Measurements from ENCODE around the gene KANSL1L. TPM values are rescaled to one million over a fixed set of nuclear protein-coding genes. Genes with fewer than 3 reads are reported as not detected.

KANSL1L gene
- total RNA-seq, 4 donors from 2014 or later: 18.0 to 48.7 (median 25.6) TPM

GRCh38 chr2:210197720-210198119 is 26.5 kb upstream of the KANSL1L start:
- no peak for TF ChIP-seq POLR2A (IDR thresholded peaks at IDR 0.05)
- no peak for TF ChIP-seq POLR2AphosphoS5 (IDR thresholded peaks at IDR 0.05)
- TF ChIP-seq CTCF (IDR thresholded peaks at IDR 0.05): no peak
- no peak for TF ChIP-seq EP300 (IDR thresholded peaks at IDR 0.05)
- WGBS: 87% methylated on average over 2 of the region's 2 CpGs
- DNase-seq (ENCODE audit: low spot score in 2 of 2): no peak

DNA sequence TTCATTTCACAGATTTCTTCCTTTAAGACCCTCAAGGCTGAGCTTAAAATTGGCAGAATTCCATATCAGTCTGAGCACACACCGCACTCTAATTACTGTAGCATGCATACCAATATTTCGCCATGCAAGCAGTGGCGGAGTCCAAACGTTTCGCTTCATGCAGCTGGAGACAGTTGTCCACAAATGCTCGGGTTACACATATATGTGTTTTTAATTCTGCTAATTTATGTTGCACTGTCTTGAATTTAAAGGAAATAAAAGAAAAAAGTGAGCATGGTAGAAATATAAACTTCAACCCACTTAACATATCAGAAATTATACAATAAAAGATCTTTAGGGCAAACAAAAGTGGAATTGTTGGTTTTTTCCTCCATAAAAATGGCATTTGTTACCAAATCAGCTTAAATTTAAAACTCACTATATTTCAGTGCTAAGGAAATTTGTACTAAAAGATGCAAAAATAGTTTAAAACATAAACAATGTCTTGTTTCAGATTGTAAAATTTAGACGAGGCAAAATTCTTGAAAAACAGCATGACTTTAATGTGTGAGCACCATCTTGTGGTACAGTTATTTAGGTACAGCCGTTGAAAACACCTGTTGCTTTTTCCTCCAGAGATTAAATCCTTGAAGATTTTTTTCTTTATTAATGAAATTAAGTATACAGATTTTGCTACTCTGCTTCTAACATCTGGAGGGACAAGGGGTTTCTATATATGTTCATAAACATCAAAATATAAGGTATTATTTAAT is 24.1 kb upstream of the KANSL1L start:
- Histone ChIP-seq H3K27ac (no peak overlapping the region), H3K27me3 (no peaks in the 10 kb centered on the region), H3K4me1 (peaks cover 4% of the 10 kb centered on the region), H3K9me3 (no peaks in the 10 kb centered on the region), H3K4me3 (peak overlapping the region; percentile 1), H3K36me3 (no peaks in the 10 kb centered on the region)
- 30% methylated on average over 8 of the region's 8 CpGs for WGBS
- TF ChIP-seq CTCF (IDR thresholded peaks at IDR 0.05) (peak; percentile 47 to 66), EP300 (IDR thresholded peaks at IDR 0.05) (no peak)
- DNase-seq (ENCODE audit: low spot score in 2 of 2): no peak

More at GRCh38 chr2:210197720-210198119, 26.5 kb upstream of the KANSL1L start:
- no peak overlapping the region for H3K4me3 ChIP-seq
- no peaks in the 10 kb centered on the region for H3K9me3 ChIP-seq
- no peaks in the 10 kb centered on the region for H3K36me3 ChIP-seq
- no peaks in the 10 kb centered on the region for H3K27me3 ChIP-seq
- peaks cover 4% of the 10 kb centered on the region for H3K4me1 ChIP-seq
- no peak overlapping the region for H3K27ac ChIP-seq

GRCh38 chr2:210190345-210190744 is 19.1 kb upstream of the KANSL1L start:
- Histone ChIP-seq H3K9me3 (peaks cover 8% of the 10 kb centered on the region), H3K27ac (no peak overlapping the region), H3K27me3 (no peaks in the 10 kb centered on the region), H3K4me1 (peaks cover 9% of the 10 kb centered on the region), H3K4me3 (no peak overlapping the region), H3K36me3 (no peaks in the 10 kb centered on the region)
- no peak for DNase-seq (ENCODE audit: low spot score in 2 of 2)
- no peak for TF ChIP-seq EP300 (IDR thresholded peaks at IDR 0.05)
- no peak for TF ChIP-seq POLR2A (IDR thresholded peaks at IDR 0.05)
- no peak for TF ChIP-seq POLR2AphosphoS5 (IDR thresholded peaks at IDR 0.05)
- no peak for TF ChIP-seq CTCF (IDR thresholded peaks at IDR 0.05)
- WGBS: 86% methylated on average over 4 of the region's 4 CpGs

DNA sequence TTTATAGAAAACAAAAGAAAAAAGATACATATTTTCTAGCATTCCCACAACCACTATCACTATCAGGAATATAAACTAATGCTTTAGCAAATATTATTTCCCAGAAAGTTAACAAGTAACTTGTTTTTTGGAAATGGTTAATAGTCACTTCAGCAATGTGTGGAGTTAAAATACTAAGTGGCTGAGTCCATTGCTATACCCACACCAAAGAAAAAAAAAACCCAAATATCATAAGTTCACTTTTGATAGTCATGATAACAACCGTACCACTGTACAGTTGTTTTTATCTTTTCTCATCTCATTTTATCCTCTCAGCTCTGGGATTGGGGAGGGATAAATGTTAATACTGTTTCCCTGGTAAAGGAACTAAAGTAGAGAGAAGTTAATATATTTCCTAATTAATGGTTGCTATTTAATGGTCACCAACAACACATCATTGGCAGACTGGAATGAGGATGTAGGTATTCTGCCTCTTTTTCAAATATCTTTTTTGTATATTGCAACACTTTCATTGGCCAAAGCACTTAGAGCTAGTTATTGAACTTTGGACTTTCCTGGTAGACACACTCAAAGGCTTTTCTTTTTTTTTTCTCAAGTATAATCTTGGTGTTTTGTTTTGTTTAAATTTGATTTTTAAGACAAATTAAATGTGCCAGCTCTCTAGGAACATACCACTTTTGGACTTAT is 18.4 kb upstream of the KANSL1L start:
- no peak overlapping the region for H3K27ac ChIP-seq
- no peaks in the 10 kb centered on the region for H3K36me3 ChIP-seq
- no peaks in the 10 kb centered on the region for H3K27me3 ChIP-seq
- peaks cover 5% of the 10 kb centered on the region for H3K4me1 ChIP-seq
- no peak for DNase-seq (ENCODE audit: low spot score in 2 of 2)
- no peak overlapping the region for H3K4me3 ChIP-seq
- peaks cover 12% of the 10 kb centered on the region for H3K9me3 ChIP-seq
- TF ChIP-seq EP300 (IDR thresholded peaks at IDR 0.05) (no peak), POLR2A (IDR thresholded peaks at IDR 0.05) (no peak), POLR2AphosphoS5 (IDR thresholded peaks at IDR 0.05) (no peak), CTCF (IDR thresholded peaks at IDR 0.05) (no peak)
- WGBS: 26% methylated on average over 1 of the region's 1 CpG

- no peak for TF ChIP-seq CTCF (IDR thresholded peaks at IDR 0.05)
- TF ChIP-seq POLR2AphosphoS5 (IDR thresholded peaks at IDR 0.05): no peak
- TF ChIP-seq POLR2A (IDR thresholded peaks at IDR 0.05): no peak
- TF ChIP-seq EP300 (IDR thresholded peaks at IDR 0.05): no peak
- peaks cover 5% of the 10 kb centered on the region for H3K4me1 ChIP-seq
- peaks cover 16% of the 10 kb centered on the region for H3K9me3 ChIP-seq
- H3K27ac ChIP-seq: no peak overlapping the region
- DNase-seq (ENCODE audit: low spot score in 2 of 2): no peak
- 25% methylated on average over 2 of the region's 2 CpGs for WGBS
- no peaks in the 10 kb centered on the region for H3K27me3 ChIP-seq
- no peaks in the 10 kb centered on the region for H3K36me3 ChIP-seq
- H3K4me3 ChIP-seq: no peak overlapping the region
Observed at GRCh38 chr2:210188755-210189154, 17.5 kb upstream of the KANSL1L start.

All from suprapubic skin (tissue), 4 donors.